ENCODE results near the gene HARS1. TPM values are rescaled to one million over a fixed set of nuclear protein-coding genes. Genes with fewer than 3 reads are reported as not detected.
A peak's percentile ranks its signal among the peaks of the same experiment; 100 is the strongest.

HARS1 gene
- total RNA-seq, 1 experiment from 2014 or later: 55.6 TPM

GRCh38 chr5:140633501-140633900, 57.7 kb downstream of the HARS1 start:
- ATAC-seq (no peak), DNase-seq (ENCODE audit: low spot score) (no peak)
- CTCF ChIA-PET: no interaction called here
- H3K9me3 Mint-ChIP-seq: peaks cover 25% of the 10 kb centered on the region
- POLR2A ChIA-PET: no interaction called here
- H3K27ac Mint-ChIP-seq: no peak overlapping the region
- no peak overlapping the region for H3K4me3 Mint-ChIP-seq
- peaks cover 6% of the 10 kb centered on the region for H3K4me1 Mint-ChIP-seq
- peaks cover 32% of the 10 kb centered on the region for H3K27me3 Mint-ChIP-seq (ENCODE audit: low read depth)
- TF ChIP-seq ERG (CRISPR knock-in tag; IDR thresholded peaks at IDR 0.05) (no peak), ZNF263 (CRISPR knock-in tag; IDR thresholded peaks at IDR 0.05; ENCODE audit: low read depth) (no peak), NFATC4 (CRISPR knock-in tag; IDR thresholded peaks at IDR 0.05) (no peak), SMAD3 (CRISPR knock-in tag; IDR thresholded peaks at IDR 0.05; ENCODE audit: borderline replicate concordance) (no peak), FOXK1 (CRISPR knock-in tag; IDR thresholded peaks at IDR 0.05) (no peak), ELF4 (CRISPR knock-in tag; IDR thresholded peaks at IDR 0.05; ENCODE audit: low read depth) (no peak), MAX (CRISPR knock-in tag; IDR thresholded peaks at IDR 0.05) (no peak), ATF2 (CRISPR knock-in tag; IDR thresholded peaks at IDR 0.05; ENCODE audit: borderline replicate concordance, low read depth) (no peak), NR1H2 (CRISPR knock-in tag; IDR thresholded peaks at IDR 0.05) (no peak), PREB (CRISPR knock-in tag; IDR thresholded peaks at IDR 0.05; ENCODE audit: borderline replicate concordance) (no peak), GTF2I (CRISPR knock-in tag; conservative IDR thresholded peaks at IDR 0.05) (no peak), MXD4 (CRISPR knock-in tag; IDR thresholded peaks at IDR 0.05; ENCODE audit: borderline replicate concordance) (no peak), SOX15 (CRISPR knock-in tag; IDR thresholded peaks at IDR 0.05) (no peak), NFYB (CRISPR knock-in tag; conservative IDR thresholded peaks at IDR 0.05; ENCODE audit: low read depth) (no peak), CDX4 (CRISPR knock-in tag; IDR thresholded peaks at IDR 0.05; ENCODE audit: borderline replicate concordance) (no peak), FOXP1 (CRISPR knock-in tag; IDR thresholded peaks at IDR 0.05; ENCODE audit: borderline replicate concordance) (no peak), ZNF396 (CRISPR knock-in tag; IDR thresholded peaks at IDR 0.05; ENCODE audit: borderline replicate concordance) (no peak), ZNF416 (CRISPR knock-in tag; IDR thresholded peaks at IDR 0.05) (no peak)
- peaks cover 10% of the 10 kb centered on the region; the same call in 1 of the 2 replicates for H3K36me3 Mint-ChIP-seq

GRCh38 chr5:140633021-140633471, 58.1 kb downstream of the HARS1 start, which contains the start of gene CD14:
CD14 (minus strand) TSS chr5:140633175; CDS start chr5:140633071, 104 bp downstream.
- Mint-ChIP-seq H3K27ac (no peak within 1 kb of the TSS), H3K4me1 (peaks cover 3% of the 10 kb centered on the region), H3K36me3 (peaks cover 14% of the 10 kb centered on the region), H3K4me3 (no peak within 1 kb of the TSS), H3K27me3 (ENCODE audit: low read depth) (peaks cover 34% of the 10 kb centered on the region), H3K9me3 (peaks cover 26% of the 10 kb centered on the region)
- TF ChIP-seq TEAD1 (CRISPR knock-in tag; IDR thresholded peaks at IDR 0.05) (no peak), GABPB1 (CRISPR knock-in tag; IDR thresholded peaks at IDR 0.05) (0 out of 2 replicates have a peak, but pooled peaks have one; percentile 32)
- CTCF ChIA-PET: interaction anchor here (0.8 to 1.3 kb wide), 2 partner anchors 78 to 260 kb away, joined by 3 to 4 read pairs; no protein-coding TSS in a partner anchor
- ATAC-seq (no peak), DNase-seq (ENCODE audit: low spot score) (no peak)
- POLR2A ChIA-PET: no interaction called here
